K562 (cell line): ENCODE results near the gene WNT7A. TPM values are rescaled to one million over a fixed set of nuclear protein-coding genes. Genes with fewer than 3 reads are reported as not detected.

Experiments
- CBX3 ChIP-seq, 2 experiments: IDR thresholded peaks; 1 replicate in 1 of 2; 2 replicates in 1 of 2; pipeline ENCODE4 v1.6.1; 2012; ENCODE audit warnings: inconsistent platforms in 2 of 2, low read length in 2 of 2, borderline replicate concordance in 1 of 2, control low read depth in 1 of 2
- EWSR1 ChIP-seq: fragments of 450-650 bp; IDR thresholded peaks from 2 replicates; pipeline ENCODE4 v1.6.1; 2018; ENCODE audit warnings: borderline replicate concordance, mild to moderate bottlenecking, low read depth, moderate library complexity; ENCODE audit not compliant: partially characterized antibody
- GATA2 ChIP-seq: sonication (generic); formaldehyde crosslinking; IDR thresholded peaks from 2 replicates; pipeline ENCODE4 v1.4.0; 2020; ENCODE audit warnings: mild to moderate bottlenecking, missing genetic modification reagents
- MAFG ChIP-seq: fragments of 450-650 bp; conservative IDR thresholded peaks from 2 replicates; pipeline ENCODE4 v1.6.1; 2016; ENCODE audit warnings: missing genetic modification characterization, missing compliant biosample characterization
- MEIS2 ChIP-seq: fragments of 450-650 bp; IDR thresholded peaks from 2 replicates; pipeline ENCODE4 v1.6.1; 2014; ENCODE audit warnings: mild to moderate bottlenecking; ENCODE audit not compliant: partially characterized antibody
- RNF2 ChIP-seq: sonication (generic); IDR thresholded peaks from 2 replicates; pipeline ENCODE4 v1.6.1; 2016
- YY1 ChIP-seq, 3 experiments: IDR thresholded peaks; 2 replicates each; pipeline ENCODE4 v1.6.1; 2011; ENCODE audit warnings: low read length in 2 of 3, mild to moderate bottlenecking in 2 of 3, moderate library complexity in 2 of 3, borderline replicate concordance in 1 of 3, control low read depth in 1 of 3, low read depth in 1 of 3; ENCODE audit not compliant: insufficient read depth in 3 of 3, insufficient replicate concordance in 2 of 3, control insufficient read depth in 1 of 3, insufficient read length in 1 of 3; ENCODE audit errors: extremely low read depth in 1 of 3
- ZNF717 ChIP-seq: fragments of 250-450 bp; sonication (Bioruptor Pico); IDR thresholded peaks from 2 replicates; pipeline ENCODE4 v1.5.0; 2021
- polyA plus RNA-seq, 8 experiments: library from polyadenylated mRNA; depleted of rRNA in 4 of 8; stranded (reverse) in 5 of 8; unstranded in 3 of 8; fragments of >200 nt; fragmentation: Nextera tagmentation in 2 of 8; fragmentation: Illumina TruSeq in 1 of 8; extraction: Ambion mirVana in 2 of 8; extraction: Trizol in 1 of 8; gene quantifications; 2 replicates each; pipeline versions ENCODE4 v1.2.1 to v1.2.3, GENCODE V29; 2011 to 2014; ENCODE audit warnings: inconsistent platforms in 1 of 8, missing spikeins in 1 of 8
- total RNA-seq, 7 experiments: library from RNA; depleted of rRNA in 6 of 7; stranded (reverse); fragments of >200 nt in 6 of 7; fragmentation: Illumina TruSeq in 2 of 7; extraction: Trizol in 2 of 7; gene quantifications; 2 replicates each; pipeline versions ENCODE4 v1.2.1 to v1.2.3, GENCODE V29; 2011 to 2021; ENCODE audit warnings: low replicate concordance in 1 of 7
- TF ChIP-seq, protein P1 (sequence below): sonication (generic); formaldehyde crosslinking; IDR thresholded peaks from 2 replicates; pipeline ENCODE4 v1.5.0; 2020; ENCODE audit warnings: missing genetic modification reagents
- TF ChIP-seq, protein P2 (sequence below): fragments of 450-650 bp; formaldehyde crosslinking; IDR thresholded peaks from 2 replicates; pipeline ENCODE4 v1.4.0; 2022; ENCODE audit warnings: missing genetic modification characterization
- TF ChIP-seq, protein P3 (sequence below): fragments of 250-450 bp; sonication (Bioruptor Pico); IDR thresholded peaks from 2 replicates; pipeline ENCODE4 v1.4.0; 2020; ENCODE audit warnings: borderline replicate concordance
- TF ChIP-seq, protein P4 (sequence below): fragments of 250-450 bp; sonication (Bioruptor Pico); IDR thresholded peaks from 2 replicates; pipeline ENCODE4 v1.4.0; 2020

The WNT7A gene
- total and polyA plus RNA-seq, 9 of the 15 experiments (the other 6 are each of a cell fraction or from before 2014, with no cell fraction given) = 0.03 TPM; not detected in 8

DNA sequence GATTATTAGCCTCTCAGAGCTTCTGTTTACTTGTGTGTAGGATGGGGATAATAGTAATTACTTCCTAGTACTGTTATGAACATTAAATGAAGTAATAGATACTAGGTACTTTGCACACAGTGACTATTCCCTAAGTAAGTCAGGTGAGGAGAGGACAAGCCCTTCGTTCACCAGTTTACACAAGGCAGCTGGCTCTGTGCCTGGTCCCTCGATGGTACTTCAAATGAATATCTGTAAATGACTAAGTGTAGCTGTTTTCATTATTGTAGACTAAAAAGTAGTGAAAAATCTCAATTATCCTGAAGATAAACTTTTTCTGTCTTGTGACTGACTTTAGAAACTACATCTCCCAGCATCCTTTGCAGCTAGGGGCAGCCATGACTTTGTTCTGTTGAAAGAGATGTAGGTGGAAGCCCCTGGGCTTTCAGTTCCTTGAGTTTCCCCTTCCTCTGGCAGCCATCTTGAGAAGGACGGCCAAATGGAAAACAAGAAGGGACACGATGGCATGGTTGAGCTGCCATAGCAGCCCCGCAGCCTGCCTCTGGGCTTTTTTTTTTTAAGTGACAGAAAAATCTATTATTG, 11.7 kb upstream of the WNT7A start (continued):
- TF ChIP-seq EWSR1 (no peak), MEIS2 (peak; percentile 62), GATA2 (no peak), MAFG (tag) (no peak), RNF2 (no peak), CBX3 (IDR thresholded peaks at IDR 0.05; ENCODE audit: borderline replicate concordance in 1 of 2, low read length in 2 of 2) (peak in 1 of 2 experiments; percentile 52; a peak in 1 of 3 replicates), YY1 (IDR thresholded peaks at IDR 0.05; ENCODE audit: borderline replicate concordance in 1 of 3, control insufficient read depth in 1 of 3, extremely low read depth in 1 of 3, insufficient read depth in 3 of 3, insufficient read length in 1 of 3, insufficient replicate concordance in 2 of 3, low read depth in 1 of 3, low read length in 2 of 3) (peak; percentile 60 to 96 (median 79)), ZNF717 (no peak)
- TF ChIP-seq, protein P1, sequence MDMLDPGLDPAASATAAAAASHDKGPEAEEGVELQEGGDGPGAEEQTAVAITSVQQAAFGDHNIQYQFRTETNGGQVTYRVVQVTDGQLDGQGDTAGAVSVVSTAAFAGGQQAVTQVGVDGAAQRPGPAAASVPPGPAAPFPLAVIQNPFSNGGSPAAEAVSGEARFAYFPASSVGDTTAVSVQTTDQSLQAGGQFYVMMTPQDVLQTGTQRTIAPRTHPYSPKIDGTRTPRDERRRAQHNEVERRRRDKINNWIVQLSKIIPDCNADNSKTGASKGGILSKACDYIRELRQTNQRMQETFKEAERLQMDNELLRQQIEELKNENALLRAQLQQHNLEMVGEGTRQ = no peak
- TF ChIP-seq, protein P2, sequence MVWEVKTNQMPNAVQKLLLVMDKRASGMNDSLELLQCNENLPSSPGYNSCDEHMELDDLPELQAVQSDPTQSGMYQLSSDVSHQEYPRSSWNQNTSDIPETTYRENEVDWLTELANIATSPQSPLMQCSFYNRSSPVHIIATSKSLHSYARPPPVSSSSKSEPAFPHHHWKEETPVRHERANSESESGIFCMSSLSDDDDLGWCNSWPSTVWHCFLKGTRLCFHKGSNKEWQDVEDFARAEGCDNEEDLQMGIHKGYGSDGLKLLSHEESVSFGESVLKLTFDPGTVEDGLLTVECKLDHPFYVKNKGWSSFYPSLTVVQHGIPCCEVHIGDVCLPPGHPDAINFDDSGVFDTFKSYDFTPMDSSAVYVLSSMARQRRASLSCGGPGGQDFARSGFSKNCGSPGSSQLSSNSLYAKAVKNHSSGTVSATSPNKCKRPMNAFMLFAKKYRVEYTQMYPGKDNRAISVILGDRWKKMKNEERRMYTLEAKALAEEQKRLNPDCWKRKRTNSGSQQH = no peak
- TF ChIP-seq, protein P3, sequence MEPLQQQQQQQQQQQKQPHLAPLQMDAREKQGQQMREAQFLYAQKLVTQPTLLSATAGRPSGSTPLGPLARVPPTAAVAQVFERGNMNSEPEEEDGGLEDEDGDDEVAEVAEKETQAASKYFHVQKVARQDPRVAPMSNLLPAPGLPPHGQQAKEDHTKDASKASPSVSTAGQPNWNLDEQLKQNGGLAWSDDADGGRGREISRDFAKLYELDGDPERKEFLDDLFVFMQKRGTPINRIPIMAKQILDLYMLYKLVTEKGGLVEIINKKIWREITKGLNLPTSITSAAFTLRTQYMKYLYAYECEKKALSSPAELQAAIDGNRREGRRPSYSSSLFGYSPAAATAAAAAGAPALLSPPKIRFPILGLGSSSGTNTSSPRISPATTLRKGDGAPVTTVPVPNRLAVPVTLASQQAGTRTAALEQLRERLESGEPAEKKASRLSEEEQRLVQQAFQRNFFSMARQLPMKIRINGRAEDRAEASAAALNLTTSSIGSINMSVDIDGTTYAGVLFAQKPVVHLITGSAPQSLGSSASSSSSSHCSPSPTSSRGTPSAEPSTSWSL (CRISPR knock-in tag) = no peak
- TF ChIP-seq, protein P4, sequence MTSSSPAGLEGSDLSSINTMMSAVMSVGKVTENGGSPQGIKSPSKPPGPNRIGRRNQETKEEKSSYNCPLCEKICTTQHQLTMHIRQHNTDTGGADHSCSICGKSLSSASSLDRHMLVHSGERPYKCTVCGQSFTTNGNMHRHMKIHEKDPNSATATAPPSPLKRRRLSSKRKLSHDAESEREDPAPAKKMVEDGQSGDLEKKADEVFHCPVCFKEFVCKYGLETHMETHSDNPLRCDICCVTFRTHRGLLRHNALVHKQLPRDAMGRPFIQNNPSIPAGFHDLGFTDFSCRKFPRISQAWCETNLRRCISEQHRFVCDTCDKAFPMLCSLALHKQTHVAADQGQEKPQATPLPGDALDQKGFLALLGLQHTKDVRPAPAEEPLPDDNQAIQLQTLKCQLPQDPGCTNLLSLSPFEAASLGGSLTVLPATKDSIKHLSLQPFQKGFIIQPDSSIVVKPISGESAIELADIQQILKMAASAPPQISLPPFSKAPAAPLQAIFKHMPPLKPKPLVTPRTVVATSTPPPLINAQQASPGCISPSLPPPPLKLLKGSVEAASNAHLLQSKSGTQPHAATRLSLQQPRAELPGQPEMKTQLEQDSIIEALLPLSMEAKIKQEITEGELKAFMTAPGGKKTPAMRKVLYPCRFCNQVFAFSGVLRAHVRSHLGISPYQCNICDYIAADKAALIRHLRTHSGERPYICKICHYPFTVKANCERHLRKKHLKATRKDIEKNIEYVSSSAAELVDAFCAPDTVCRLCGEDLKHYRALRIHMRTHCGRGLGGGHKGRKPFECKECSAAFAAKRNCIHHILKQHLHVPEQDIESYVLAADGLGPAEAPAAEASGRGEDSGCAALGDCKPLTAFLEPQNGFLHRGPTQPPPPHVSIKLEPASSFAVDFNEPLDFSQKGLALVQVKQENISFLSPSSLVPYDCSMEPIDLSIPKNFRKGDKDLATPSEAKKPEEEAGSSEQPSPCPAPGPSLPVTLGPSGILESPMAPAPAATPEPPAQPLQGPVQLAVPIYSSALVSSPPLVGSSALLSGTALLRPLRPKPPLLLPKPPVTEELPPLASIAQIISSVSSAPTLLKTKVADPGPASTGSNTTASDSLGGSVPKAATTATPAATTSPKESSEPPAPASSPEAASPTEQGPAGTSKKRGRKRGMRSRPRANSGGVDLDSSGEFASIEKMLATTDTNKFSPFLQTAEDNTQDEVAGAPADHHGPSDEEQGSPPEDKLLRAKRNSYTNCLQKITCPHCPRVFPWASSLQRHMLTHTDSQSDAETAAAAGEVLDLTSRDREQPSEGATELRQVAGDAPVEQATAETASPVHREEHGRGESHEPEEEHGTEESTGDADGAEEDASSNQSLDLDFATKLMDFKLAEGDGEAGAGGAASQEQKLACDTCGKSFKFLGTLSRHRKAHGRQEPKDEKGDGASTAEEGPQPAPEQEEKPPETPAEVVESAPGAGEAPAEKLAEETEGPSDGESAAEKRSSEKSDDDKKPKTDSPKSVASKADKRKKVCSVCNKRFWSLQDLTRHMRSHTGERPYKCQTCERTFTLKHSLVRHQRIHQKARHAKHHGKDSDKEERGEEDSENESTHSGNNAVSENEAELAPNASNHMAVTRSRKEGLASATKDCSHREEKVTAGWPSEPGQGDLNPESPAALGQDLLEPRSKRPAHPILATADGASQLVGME (CRISPR knock-in tag) = no peak
